ENCODE results near the gene PHAF1.
A peak's percentile ranks its signal among the peaks of the same experiment; 100 is the strongest.

PHAF1 gene

DNA sequence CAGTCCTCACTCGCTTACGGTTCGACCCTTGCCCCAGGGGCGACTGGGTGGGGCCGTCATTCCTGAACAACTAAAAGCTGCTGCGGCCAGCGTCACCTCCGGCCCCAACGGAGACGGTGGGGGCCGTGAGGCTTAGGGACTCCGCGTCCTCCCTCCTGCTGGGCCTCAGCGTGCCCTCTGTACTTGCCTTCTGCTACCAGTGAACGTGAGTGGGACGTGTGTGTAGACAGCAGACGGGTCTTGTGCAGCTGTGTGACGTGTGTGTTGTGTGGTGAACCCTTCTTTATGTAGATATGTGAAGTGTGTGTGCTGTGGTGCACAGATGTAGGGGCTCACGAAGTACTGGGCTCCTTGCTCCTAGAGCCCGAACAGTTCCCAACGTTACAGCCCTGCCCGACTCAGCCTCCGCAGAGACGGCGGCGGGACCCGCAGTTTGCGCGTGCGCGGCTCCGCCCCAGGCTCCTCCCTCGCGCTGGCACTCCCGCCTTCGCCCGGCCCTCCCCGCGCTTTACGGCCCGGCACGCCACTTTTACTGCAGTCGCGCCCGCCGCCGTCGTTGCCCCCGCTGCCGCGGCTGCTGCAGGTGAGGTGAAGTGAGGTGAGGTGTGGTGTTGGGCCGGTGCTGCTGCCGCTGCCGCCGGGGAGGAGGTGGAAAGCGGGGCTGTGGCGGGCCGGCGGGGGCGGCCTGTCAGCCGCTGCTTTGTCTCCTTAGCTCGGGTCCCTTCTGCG lies at the start of gene PHAF1:
PHAF1 (plus strand) TSS at position 535 of the 729 bp plus-strand sequence. CDS start 235 bp downstream, outside the sequence.
- DNase-seq: peak; percentile 62 to 97 (median 89)

DNA sequence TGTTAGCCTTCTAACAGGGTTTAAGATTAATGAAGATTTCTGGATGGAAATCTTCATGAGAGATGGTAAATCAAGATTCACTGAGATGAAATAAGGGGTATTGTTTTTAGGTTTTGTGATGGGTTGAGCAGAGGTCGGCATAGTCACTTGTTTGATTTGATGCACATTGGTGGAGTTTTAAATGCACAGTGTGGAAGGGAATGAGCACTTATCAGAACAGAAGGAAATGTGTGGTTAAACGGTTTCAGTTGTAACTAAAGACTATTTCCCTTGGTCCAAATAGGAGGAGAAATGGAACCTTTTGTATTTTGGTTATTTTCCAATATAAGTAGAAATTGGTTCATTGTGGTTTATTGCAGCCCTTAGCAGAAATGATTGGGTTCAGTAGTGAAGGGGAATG lies 46.7 kb upstream of the PHAF1 start:
- DNase-seq: no peak

- no peak for DNase-seq
These were observed 41.5 kb upstream of the PHAF1 start for GRCh38 chr16:67068212-67068753.

GRCh38 chr16:67071476-67072048 lies 38.2 kb upstream of the PHAF1 start:
- peak in 4 of 56 donors; percentile 3 to 27 (median 10) for DNase-seq

- DNase-seq: no peak
These were observed 34.4 kb upstream of the PHAF1 start for GRCh38 chr16:67075331-67075730.

DNA sequence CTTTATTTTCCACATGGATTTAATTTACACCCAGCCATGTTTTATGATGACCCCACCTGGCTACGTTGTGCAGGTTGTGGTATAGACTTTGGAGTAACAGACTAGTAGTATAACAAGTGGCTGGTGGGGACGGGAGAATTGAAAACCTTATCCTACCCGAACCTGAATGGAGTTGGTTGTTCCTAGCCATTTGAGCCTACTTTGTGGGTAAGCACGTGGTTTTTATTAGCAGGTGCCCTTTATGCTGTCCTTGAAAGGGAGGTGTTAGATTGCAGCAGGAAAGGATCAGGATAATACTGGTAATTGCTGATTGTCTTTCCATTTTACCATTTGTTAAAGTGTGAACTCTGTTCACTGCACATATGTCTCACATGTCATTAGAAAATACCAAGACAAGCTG lies 31.9 kb upstream of the PHAF1 start:
- no peak for DNase-seq

GRCh38 chr16:67082100-67082499 lies 27.6 kb upstream of the PHAF1 start:
- no peak for DNase-seq

DNA sequence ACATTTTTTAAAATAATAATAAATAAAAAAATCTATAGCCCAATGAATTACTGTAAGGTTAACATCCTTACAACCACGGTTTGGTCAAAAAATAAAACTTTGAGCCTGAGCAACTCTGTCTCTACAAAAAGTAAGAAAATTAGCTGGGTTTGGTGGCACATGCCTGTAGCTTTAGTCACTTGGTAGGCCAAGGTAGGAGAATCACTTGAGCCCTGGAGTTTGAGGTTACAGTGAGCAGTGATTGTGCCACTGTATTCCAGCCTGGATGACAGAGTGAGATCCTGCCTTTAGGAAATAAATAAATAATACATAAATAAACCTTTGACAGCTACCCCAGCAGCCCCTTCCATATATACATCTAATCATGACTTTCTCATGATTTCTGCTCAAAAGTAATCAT lies 26.9 kb upstream of the PHAF1 start:
- no peak for DNase-seq

DNA sequence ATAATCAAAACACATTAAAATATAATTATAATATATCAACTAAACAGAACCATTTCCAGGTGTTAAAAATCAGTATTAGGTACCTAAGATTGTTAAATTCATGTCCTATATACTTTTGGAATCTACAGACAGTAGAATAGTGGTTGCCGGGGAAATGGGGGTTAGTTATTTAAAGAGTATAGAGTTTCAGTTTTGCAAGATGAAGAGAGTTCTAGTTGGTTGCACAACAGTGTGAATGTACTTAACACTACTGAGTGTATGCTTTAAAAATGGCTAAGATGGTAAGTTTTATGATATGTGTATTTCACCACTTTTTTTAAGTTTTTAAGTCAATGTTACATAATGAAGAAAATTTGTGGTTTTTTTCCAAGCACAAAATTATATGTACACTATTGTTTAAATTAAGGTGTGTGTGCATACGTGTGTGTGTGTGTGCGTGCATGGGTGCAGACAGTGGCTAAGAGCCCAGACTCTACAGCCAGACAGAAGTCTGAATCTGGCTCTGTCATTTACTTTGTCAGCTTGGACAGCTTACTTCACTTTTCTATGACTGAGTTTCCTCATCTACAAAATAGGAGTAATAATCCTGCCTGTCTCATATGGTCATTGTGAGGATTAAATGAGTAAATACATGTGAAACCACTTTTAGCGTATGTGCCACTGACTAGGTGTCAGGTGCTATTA lies 25.3 kb upstream of the PHAF1 start:
- DNase-seq: no peak

- no peak for DNase-seq
These were observed 22.9 kb upstream of the PHAF1 start for GRCh38 chr16:67086822-67087221.

DNA sequence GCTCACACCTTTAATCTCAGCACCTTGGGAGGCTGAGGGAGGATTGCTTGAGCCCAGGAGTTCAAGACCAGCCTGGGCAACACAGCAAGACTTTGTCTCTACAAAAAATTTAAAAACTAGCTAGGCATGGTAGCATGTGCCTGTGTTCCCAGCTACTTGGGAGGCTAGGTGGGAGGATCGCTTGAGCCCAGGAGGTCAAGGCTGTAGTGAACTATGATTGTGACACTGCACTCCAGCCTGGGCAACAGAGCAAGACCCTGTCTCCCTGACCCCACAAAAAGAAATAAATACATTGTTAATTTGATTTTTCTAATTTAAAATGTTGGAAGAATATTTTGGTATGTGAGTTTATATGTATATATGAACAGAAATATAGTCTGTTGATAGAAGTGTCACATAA lies 22.4 kb upstream of the PHAF1 start:
- DNase-seq: no peak

- no peak for DNase-seq
These were observed 21.9 kb upstream of the PHAF1 start for GRCh38 chr16:67087803-67088202.

- no peak for DNase-seq
These were observed 21.2 kb upstream of the PHAF1 start for GRCh38 chr16:67088551-67088950.

GRCh38 chr16:67089101-67089500 lies 20.6 kb upstream of the PHAF1 start:
- DNase-seq: no peak

GRCh38 chr16:67091906-67092566 lies 17.7 kb upstream of the PHAF1 start:
- DNase-seq: no peak

DNA sequence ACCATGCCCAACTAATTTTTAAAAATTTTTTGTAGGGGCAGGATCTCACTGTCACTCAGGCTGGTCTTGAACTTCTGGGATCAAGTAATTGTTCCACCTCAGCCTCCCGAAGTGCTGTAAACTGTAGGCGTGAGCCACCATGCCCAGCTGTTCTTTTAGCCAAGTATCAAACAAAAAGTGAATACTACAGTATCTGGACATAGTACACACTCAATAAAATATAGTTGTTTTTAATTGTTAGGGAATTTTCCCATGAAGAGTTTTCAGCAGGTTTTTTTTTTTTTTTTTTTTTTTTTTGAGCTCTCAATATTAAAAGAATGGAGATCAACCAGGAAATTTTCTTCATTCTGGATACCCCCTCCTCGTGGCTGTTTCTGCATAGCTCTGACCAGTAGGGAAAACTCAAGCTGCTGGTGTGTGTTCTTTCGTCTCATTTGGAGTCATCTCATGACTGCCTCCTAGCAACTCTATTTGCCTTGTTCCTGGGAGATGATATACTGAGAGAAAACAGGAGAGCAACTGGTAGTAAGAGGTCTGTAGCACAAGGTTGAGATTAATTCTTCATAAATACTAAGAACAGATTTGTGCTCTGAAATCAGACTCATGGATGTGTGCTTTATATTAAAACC lies 16.5 kb upstream of the PHAF1 start:
- no peak for DNase-seq

DNA sequence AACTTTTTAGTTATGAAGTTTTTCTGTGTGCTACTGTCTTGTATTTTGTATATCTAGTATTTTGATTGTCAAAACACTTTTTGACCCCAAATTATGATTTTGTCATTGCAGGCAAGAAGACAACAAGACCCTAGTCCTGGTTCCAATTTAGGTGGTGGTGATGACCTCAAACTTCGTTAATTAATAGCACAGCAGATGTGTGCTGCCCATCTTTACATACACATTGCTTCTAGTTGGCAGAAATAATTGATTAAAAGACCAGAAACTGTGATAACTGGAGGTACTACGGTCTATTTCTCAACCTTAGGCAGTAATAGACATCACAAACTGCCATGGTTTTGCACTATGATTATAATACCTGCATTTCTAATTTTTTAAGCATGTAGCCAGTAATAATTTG lies 11.1 kb upstream of the PHAF1 start:
- no peak for DNase-seq

DNA sequence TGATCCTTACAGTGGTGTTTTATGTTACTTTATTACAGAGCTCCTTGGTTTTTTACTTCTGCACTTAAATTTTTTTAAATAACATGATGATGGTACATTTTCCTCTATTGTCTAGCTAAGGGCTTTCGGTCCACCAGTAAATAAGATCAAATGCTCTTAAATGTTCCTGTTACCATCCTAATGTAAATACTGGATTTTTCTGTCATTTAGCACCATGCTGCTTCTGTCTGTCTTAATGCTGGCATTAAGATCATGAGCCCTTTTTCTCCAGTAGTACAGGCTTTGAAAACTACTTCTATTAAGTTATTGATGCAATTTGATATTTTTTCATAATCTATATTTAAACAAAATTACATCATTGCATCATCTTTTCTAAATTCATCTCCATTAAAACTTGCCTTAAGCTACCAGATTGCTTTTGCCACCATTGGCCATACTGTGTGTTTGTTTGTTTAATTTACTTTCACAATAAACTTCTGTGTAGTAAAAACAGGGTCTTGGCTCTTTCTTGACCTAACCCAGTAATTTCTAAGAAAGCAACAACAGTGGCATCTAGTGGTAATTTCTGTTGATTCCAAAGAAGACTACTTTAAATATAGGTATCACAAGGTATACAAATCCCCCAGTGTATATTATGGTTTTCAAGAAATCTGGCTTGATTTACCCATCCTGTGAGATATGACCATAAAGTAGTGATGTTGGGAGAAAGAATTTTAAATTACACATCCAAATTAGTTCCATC lies 9.0 kb upstream of the PHAF1 start:
- no peak for DNase-seq

GRCh38 chr16:67101311-67102082 lies 8.2 kb upstream of the PHAF1 start:
- no peak for DNase-seq

GRCh38 chr16:67104061-67104460 lies 5.7 kb upstream of the PHAF1 start:
- DNase-seq: peak in 1 of 56 donors; percentile 5
